Measurements from ENCODE around the gene TPX2. TPM values are rescaled to one million over a fixed set of nuclear protein-coding genes. Genes with fewer than 3 reads are reported as not detected.

TPX2 gene
- total and polyA plus RNA-seq, 10 of the 15 experiments (the other 5 are each of a cell fraction or from before 2014, with no cell fraction given), result 29.7 to 144 (median 89.0) TPM

DNA sequence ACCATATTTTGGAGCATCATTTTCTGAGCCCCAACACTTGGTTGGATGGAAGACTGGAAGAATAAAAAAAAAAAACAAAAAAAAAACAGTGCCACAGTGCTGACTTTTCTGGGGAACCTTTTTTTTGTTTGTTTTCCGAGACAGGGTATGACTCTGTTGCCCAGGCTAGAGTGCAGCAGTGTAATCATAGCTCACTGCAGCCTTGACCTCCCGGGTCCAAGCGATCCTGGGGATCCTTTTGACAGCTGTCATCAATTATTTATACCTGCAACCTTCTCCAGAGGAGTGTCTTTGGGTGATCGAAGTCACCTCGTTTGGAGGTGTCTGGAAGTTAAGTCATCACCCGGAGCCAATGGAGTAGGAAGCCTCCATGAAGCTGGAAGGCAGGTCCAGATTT, 7.8 kb upstream of the TPX2 start:
- ATAC-seq (no peak), DNase-seq (ENCODE audit: low read depth, low spot score) (no peak), FAIRE-seq (no peak)
- Histone ChIP-seq H2AFZ (ENCODE audit: control insufficient read depth, low read depth, low read length) (no peak overlapping the region), H4K20me1 (ENCODE audit: control insufficient read depth, insufficient read depth) (no peaks in the 10 kb centered on the region), H3K4me1 (ENCODE audit: control insufficient read depth, insufficient read depth, low read length) (no peaks in the 10 kb centered on the region), H3K9me3 (replicated peaks; ENCODE audit: control insufficient read depth, insufficient read depth, low read length) (no peaks in the 10 kb centered on the region), H3K4me3 (no peak overlapping the region), H3K36me3 (ENCODE audit: control insufficient read depth in 2 of 2, insufficient read depth in 2 of 2, low read length in 1 of 2) (no peaks in the 10 kb centered on the region), H3K4me2 (ENCODE audit: control insufficient read depth, insufficient read depth) (no peak overlapping the region), H3K27ac (ENCODE audit: control insufficient read depth, insufficient read depth) (no peak overlapping the region), H3K79me2 (ENCODE audit: control insufficient read depth, insufficient read depth, low read length) (no peaks in the 10 kb centered on the region), H3K9ac (ENCODE audit: control insufficient read depth, insufficient read depth, low read length) (no peak overlapping the region), H3K27me3 (replicated peaks in 1 of 2; ENCODE audit: control insufficient read depth in 2 of 2, insufficient read depth in 2 of 2, low read length in 1 of 2) (no peaks in the 10 kb centered on the region)
- intact Hi-C loops (cut with micrococcal nuclease; ENCODE audit: unreplicated experiment) (no loop called here), in situ Hi-C loops (cut with MboI) (no loop called here)
- CTCF ChIA-PET, result interaction anchor here (0.8 to 1.8 kb wide), 2 partner anchors 70 to 168 kb away, joined by 3 to 7 read pairs; no protein-coding TSS in a partner anchor
- POLR2A ChIA-PET, result no interaction called here
- no TSS peak for BruUV-seq (replicated peaks)
- RAD21 ChIA-PET (ENCODE audit: unreplicated experiment), result no interaction called here
- TF ChIP-seq WRNIP1 (IDR thresholded peaks at IDR 0.05; ENCODE audit: borderline replicate concordance, low read depth, low read length) (no peak), TCF3 (IDR thresholded peaks at IDR 0.05; ENCODE audit: borderline replicate concordance, insufficient read depth, low read depth, low read length) (no peak), RFX5 (IDR thresholded peaks at IDR 0.05; ENCODE audit: low read depth, low read length) (no peak), RAD21 (IDR thresholded peaks at IDR 0.05; ENCODE audit: insufficient read depth, low read depth, low read length) (no peak), SIN3A (IDR thresholded peaks at IDR 0.05; ENCODE audit: low read depth, low read length) (no peak), NR2F1 (conservative IDR thresholded peaks at IDR 0.05) (no peak)
- TF ChIP-seq, protein P1, sequence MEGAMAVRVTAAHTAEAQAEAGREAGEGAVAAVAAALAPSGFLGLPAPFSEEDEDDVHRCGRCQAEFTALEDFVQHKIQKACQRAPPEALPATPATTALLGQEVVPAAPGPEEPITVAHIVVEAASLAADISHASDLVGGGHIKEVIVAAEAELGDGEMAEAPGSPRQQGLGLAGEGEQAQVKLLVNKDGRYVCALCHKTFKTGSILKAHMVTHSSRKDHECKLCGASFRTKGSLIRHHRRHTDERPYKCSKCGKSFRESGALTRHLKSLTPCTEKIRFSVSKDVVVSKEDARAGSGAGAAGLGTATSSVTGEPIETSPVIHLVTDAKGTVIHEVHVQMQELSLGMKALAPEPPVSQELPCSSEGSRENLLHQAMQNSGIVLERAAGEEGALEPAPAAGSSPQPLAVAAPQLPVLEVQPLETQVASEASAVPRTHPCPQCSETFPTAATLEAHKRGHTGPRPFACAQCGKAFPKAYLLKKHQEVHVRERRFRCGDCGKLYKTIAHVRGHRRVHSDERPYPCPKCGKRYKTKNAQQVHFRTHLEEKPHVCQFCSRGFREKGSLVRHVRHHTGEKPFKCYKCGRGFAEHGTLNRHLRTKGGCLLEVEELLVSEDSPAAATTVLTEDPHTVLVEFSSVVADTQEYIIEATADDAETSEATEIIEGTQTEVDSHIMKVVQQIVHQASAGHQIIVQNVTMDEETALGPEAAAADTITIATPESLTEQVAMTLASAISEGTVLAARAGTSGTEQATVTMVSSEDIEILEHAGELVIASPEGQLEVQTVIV (IDR thresholded peaks at IDR 0.05; ENCODE audit: borderline replicate concordance, partially characterized antibody), result no peak
- WGBS (ENCODE audit: insufficient coverage, insufficient replicate concordance, low lambda C conversion rate, missing lambda C conversion rate), result 68% methylated on average over 6 of the region's 6 CpGs
- SMC1A ChIA-PET (ENCODE audit: uncharacterized antibody, unreplicated experiment), result interaction anchor here (1.2 kb wide), 1 partner anchor 16 kb away, joined by 4 read pairs; no protein-coding TSS in a partner anchor
